A673 (cell line): ENCODE results near the gene ARHGAP24. TPM values are rescaled to one million over a fixed set of nuclear protein-coding genes. Genes with fewer than 3 reads are reported as not detected.
"Not testable (repeated sequence)": the region's sequence is repeated elsewhere in the genome, so short reads cannot be mapped to it uniquely, and the experiment has no call there.

Experiments used
- BruUV-seq: library from RNA; stranded (reverse); fragments of 400-500 nt; replicated peaks from 2 replicates; lab custom pipeline; 2021; lab: Mats Ljungman, UMichigan
- CTCF ChIA-PET: fragments of 300-600 bp; sonication (Branson Sonifier 250); formaldehyde crosslinking; loops from one replicate; lab custom pipeline; 2022; ENCODE audit warnings: antibody characterized with exemption; lab: Charles Lee
- POLR2A ChIA-PET: fragments of 300-600 bp; sonication (Branson Sonifier 250); formaldehyde crosslinking; loops from one replicate; lab custom pipeline; 2022; ENCODE audit warnings: antibody characterized with exemption; ENCODE audit not compliant: low non-redundant PET; lab: Charles Lee
- DNase-seq: peaks from one replicate; pipeline ENCODE4 v3.0.0-alpha.2; 2015; ENCODE audit warnings: low spot score
- H3K27ac ChIP-seq: fragments of 200-600 bp; sonication (generic); 2 replicates; pipeline ENCODE4 v1.5.1; 2016; ENCODE audit warnings: mixed run types, low read depth, mild to moderate bottlenecking, mixed read lengths, antibody characterized with exemption, low read length; ENCODE audit not compliant: poor library complexity, severe bottlenecking
- H3K27me3 ChIP-seq: fragments of 200-600 bp; sonication (generic); replicated peaks from 2 replicates; pipeline ENCODE4 v1.6.1; 2017; ENCODE audit warnings: mixed run types, low read depth, mild to moderate bottlenecking, mixed read lengths, antibody characterized with exemption, low read length; ENCODE audit not compliant: insufficient read depth, poor library complexity
- H3K36me3 ChIP-seq: fragments of 200-600 bp; sonication (generic); 2 replicates; pipeline ENCODE4 v1.6.1; 2016; ENCODE audit warnings: mixed run types, mild to moderate bottlenecking, mixed read lengths, antibody characterized with exemption, low read length; ENCODE audit not compliant: insufficient read depth, poor library complexity, severe bottlenecking
- H3K4me1 ChIP-seq: fragments of 200-600 bp; sonication (generic); 2 replicates; pipeline ENCODE4 v1.6.1; 2017; ENCODE audit warnings: mixed run types, mild to moderate bottlenecking, mixed read lengths, antibody characterized with exemption, low read length; ENCODE audit not compliant: insufficient read depth, poor library complexity, severe bottlenecking
- H3K4me3 ChIP-seq: fragments of 200-600 bp; sonication (generic); 2 replicates; pipeline ENCODE4 v1.5.1; 2016; ENCODE audit warnings: low read depth, mixed run types, mild to moderate bottlenecking, mixed read lengths, low read length; ENCODE audit not compliant: poor library complexity, severe bottlenecking
- H3K9me3 ChIP-seq: fragments of 200-600 bp; sonication (generic); 2 replicates; pipeline ENCODE4 v1.6.1; 2016; ENCODE audit warnings: mixed run types, low read depth, mild to moderate bottlenecking, mixed read lengths, antibody characterized with exemption, low read length; ENCODE audit not compliant: poor library complexity, severe bottlenecking
- EZH2 ChIP-seq: fragments of 200-600 bp; sonication (generic); IDR thresholded peaks from 2 replicates; pipeline ENCODE4 v1.6.1; 2017; ENCODE audit warnings: borderline replicate concordance, low read depth, mild to moderate bottlenecking, mixed read lengths, antibody characterized with exemption, low read length; ENCODE audit not compliant: poor library complexity, severe bottlenecking
- intact Hi-C: fragments of 100-400 bp; cut with micrococcal nuclease; formaldehyde crosslinking; loops from one replicate; pipeline ENCODE4 v1.10.0; 2022; ENCODE audit not compliant: unreplicated experiment
- total RNA-seq: library from RNA; stranded (reverse); gene quantifications from 2 replicates; pipeline ENCODE4 v1.2.3, GENCODE V29; 2021
- TF ChIP-seq, protein P1 (sequence below): fragments of 300-800, 200-600 bp; sonication (generic); conservative IDR thresholded peaks from 2 replicates; pipeline ENCODE4 v1.5.1; 2017; ENCODE audit warnings: low read depth, mild to moderate bottlenecking, antibody characterized with exemption, low read length, moderate library complexity, mixed read lengths

ARHGAP24 gene
- total RNA-seq, 1 experiment from 2014 or later: 5.8 TPM

DNA sequence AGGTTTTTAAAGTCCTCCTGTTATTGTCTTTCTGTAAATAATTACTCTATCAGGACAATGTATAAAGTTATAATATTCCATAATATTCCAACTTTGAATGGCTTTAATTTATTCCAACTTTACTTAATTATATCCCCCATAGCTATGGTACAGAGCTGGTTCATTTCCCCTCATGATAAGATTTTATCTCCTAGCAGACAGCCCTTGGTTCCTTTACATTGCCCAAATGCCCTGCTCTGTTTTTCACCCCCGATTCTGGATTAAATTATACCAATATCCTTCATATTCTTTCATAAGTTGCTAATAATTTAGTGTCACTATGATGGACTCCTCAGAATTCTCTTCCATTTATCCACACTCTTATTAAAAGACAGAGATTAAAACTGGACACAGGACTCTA, 544.4 kb downstream of the ARHGAP24 start:
- CTCF ChIA-PET: no interaction called here
- BruUV-seq: no TSS peak
- H3K9me3 ChIP-seq: no peaks in the 10 kb centered on the region
- POLR2A ChIA-PET: no interaction called here
- H3K27me3 ChIP-seq: no peaks in the 10 kb centered on the region
- TF ChIP-seq EZH2: no peak
- TF ChIP-seq, protein P1, sequence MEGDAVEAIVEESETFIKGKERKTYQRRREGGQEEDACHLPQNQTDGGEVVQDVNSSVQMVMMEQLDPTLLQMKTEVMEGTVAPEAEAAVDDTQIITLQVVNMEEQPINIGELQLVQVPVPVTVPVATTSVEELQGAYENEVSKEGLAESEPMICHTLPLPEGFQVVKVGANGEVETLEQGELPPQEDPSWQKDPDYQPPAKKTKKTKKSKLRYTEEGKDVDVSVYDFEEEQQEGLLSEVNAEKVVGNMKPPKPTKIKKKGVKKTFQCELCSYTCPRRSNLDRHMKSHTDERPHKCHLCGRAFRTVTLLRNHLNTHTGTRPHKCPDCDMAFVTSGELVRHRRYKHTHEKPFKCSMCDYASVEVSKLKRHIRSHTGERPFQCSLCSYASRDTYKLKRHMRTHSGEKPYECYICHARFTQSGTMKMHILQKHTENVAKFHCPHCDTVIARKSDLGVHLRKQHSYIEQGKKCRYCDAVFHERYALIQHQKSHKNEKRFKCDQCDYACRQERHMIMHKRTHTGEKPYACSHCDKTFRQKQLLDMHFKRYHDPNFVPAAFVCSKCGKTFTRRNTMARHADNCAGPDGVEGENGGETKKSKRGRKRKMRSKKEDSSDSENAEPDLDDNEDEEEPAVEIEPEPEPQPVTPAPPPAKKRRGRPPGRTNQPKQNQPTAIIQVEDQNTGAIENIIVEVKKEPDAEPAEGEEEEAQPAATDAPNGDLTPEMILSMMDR: no peak
- H3K27ac ChIP-seq: no peak overlapping the region
- intact Hi-C loops: no loop called here
- no peaks in the 10 kb centered on the region for H3K36me3 ChIP-seq
- H3K4me3 ChIP-seq: no peak overlapping the region
- peaks cover 12% of the 10 kb centered on the region for H3K4me1 ChIP-seq
- no peak for DNase-seq

DNA sequence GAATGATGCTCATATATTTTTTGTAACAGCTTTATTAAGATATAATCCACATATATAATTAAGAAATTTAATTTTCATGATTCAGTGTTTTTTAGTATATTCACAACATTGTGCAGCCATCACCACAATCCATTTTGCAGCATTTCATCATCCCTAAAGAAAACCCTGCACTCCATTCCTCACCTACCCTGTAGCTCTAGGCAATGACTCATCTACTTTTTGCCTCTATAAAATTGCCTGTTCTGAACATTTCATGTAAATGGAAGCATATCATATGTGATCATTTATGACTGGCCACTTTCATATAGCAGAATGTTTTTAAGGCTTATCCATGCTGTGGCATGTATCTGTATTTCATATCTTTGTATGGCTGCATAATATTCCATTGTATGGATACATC, 545.0 kb downstream of the ARHGAP24 start:
- intact Hi-C loops: no loop called here

DNA sequence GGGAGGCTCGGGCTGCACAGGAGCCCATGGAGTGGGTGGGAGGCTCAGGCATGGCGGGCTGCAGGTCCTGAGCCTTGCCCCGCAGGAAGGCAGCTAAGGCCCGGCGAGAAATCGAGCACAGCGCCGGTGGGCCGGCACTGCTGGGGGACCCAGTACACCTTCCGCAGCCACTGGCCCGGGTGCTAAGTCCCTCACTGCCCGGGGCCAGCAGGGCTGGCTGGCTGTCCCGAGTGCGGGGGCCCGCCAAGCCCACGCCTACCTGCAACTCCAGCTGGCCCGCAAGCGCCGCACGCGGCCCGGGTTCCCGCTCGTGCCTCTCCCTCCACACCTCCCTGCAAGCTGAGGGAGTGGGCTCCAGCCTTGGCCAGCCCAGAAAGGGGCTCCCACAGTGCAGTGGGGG, 546.7 kb downstream of the ARHGAP24 start:
- H3K4me3 ChIP-seq, CTCF ChIA-PET, POLR2A ChIA-PET, DNase-seq, H3K4me1 ChIP-seq, H3K36me3 ChIP-seq, H3K9me3 ChIP-seq, H3K27me3 ChIP-seq, BruUV-seq, H3K27ac ChIP-seq, intact Hi-C loops: not testable (repeated sequence)

More for the DNA sequence above, 545.0 kb downstream of the ARHGAP24 start:
- CTCF ChIA-PET: no interaction called here
- Histone ChIP-seq H3K4me3 (no peak overlapping the region), H3K9me3 (no peaks in the 10 kb centered on the region), H3K4me1 (peaks cover 6% of the 10 kb centered on the region), H3K27ac (no peak overlapping the region), H3K36me3 (no peaks in the 10 kb centered on the region), H3K27me3 (no peaks in the 10 kb centered on the region)
- no TSS peak for BruUV-seq
- TF ChIP-seq, protein P1: no peak
- no peak for DNase-seq
- POLR2A ChIA-PET: no interaction called here

DNA sequence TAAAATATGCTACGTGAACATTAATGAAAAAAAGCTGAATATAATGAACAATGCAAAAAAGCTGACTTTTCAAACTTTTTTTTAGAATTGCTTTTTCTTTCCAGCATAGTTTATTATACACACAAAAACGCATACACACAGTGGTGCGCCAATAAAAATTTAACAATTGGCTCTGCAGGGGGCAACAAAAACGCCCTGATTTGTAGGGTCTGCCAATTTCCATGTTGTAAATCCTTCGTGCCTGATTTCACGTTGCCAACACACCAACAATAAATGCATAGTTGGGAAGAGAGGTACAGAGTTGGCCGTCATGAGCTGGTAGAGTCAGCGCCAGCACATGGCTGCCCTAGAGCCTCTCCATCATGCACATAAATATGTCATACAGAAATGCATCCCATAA, 551.8 kb downstream of the ARHGAP24 start:
- POLR2A ChIA-PET: no interaction called here
- H3K27ac ChIP-seq: no peak overlapping the region
- CTCF ChIA-PET: no interaction called here
- H3K9me3 ChIP-seq: no peaks in the 10 kb centered on the region
- no peak for DNase-seq
- intact Hi-C loops: no loop called here
- no TSS peak for BruUV-seq
- H3K4me1 ChIP-seq: no peaks in the 10 kb centered on the region
- H3K36me3 ChIP-seq: no peaks in the 10 kb centered on the region
- no peak overlapping the region for H3K4me3 ChIP-seq
- TF ChIP-seq EZH2: no peak
- TF ChIP-seq, protein P1: no peak
- H3K27me3 ChIP-seq: no peaks in the 10 kb centered on the region
